CD14-positive monocyte (primary cell): ENCODE measurements around the gene TBX15. TPM values are rescaled to one million over a fixed set of nuclear protein-coding genes. Genes with fewer than 3 reads are reported as not detected.

Source experiments
- DNase-seq, 3 donors: peaks; one replicate each; pipeline ENCODE4 v3.0.0-alpha.2; 2011 to 2022
- H2AFZ ChIP-seq: 2 replicates; pipeline ENCODE4 v1.6.0; 2012; ENCODE audit warnings: mild to moderate bottlenecking, low read depth, low read length, inconsistent platforms; ENCODE audit not compliant: insufficient read depth, poor library complexity, severe bottlenecking
- H3K27ac ChIP-seq, 2 donors: 1 replicate in 1 of 2; 2 replicates in 1 of 2; pipeline ENCODE4 v1.5.1; 2012 to 2013; ENCODE audit warnings: low read length in 2 of 2, control low read depth in 1 of 2, inconsistent platforms in 1 of 2, low read depth in 1 of 2, mild to moderate bottlenecking in 1 of 2
- H3K27me3 ChIP-seq, 2 donors: one replicate each; pipeline versions ENCODE4 v1.6.0 to v1.6.1; 2011 to 2013; ENCODE audit warnings: low read length in 2 of 2; ENCODE audit not compliant: control insufficient read depth in 2 of 2, insufficient read depth in 2 of 2
- H3K36me3 ChIP-seq, 2 donors: replicated peaks in 1 of 2; 1 replicate in 1 of 2; 2 replicates in 1 of 2; pipeline versions ENCODE4 v1.5.1 to v1.6.1; 2012 to 2013; ENCODE audit warnings: low read length in 2 of 2, control low read depth in 1 of 2, inconsistent platforms in 1 of 2, mild to moderate bottlenecking in 1 of 2; ENCODE audit not compliant: insufficient read depth in 2 of 2, control insufficient read depth in 1 of 2
- H3K4me1 ChIP-seq, 2 donors: 1 replicate in 1 of 2; 2 replicates in 1 of 2; pipeline versions ENCODE4 v1.5.1 to v1.6.1; 2012 to 2013; ENCODE audit warnings: low read length in 2 of 2, control low read depth in 1 of 2, inconsistent platforms in 1 of 2, mild to moderate bottlenecking in 1 of 2, moderate library complexity in 1 of 2; ENCODE audit not compliant: insufficient read depth in 2 of 2, control insufficient read depth in 1 of 2
- H3K4me2 ChIP-seq: replicated peaks from 2 replicates; pipeline ENCODE3; 2012; ENCODE audit warnings: low read length, moderate library complexity, mild to moderate bottlenecking; ENCODE audit not compliant: poor library complexity, severe bottlenecking; ENCODE audit errors: extremely low read depth
- H3K4me3 ChIP-seq, 3 experiments: fragments of 200-600 bp in 1 of 3; sonication (generic) in 1 of 3; replicated peaks in 1 of 3; 1 replicate in 2 of 3; 2 replicates in 1 of 3; pipeline ENCODE4 v1.5.1; 2011 to 2013; ENCODE audit warnings: low read length in 3 of 3, mild to moderate bottlenecking in 3 of 3, control low read depth in 2 of 3, low read depth in 2 of 3, inconsistent platforms in 1 of 3, moderate library complexity in 1 of 3
- H3K79me2 ChIP-seq: 2 replicates; pipeline ENCODE4 v1.6.0; 2012; ENCODE audit warnings: mild to moderate bottlenecking, control low read depth, inconsistent platforms, low read length, moderate library complexity; ENCODE audit not compliant: insufficient read depth
- H3K9ac ChIP-seq: 2 replicates; pipeline ENCODE4 v1.6.0; 2017; ENCODE audit warnings: low read length, mild to moderate bottlenecking; ENCODE audit not compliant: insufficient read depth, poor library complexity, severe bottlenecking
- H3K9me3 ChIP-seq, 2 donors: replicated peaks in 1 of 2; 1 replicate in 1 of 2; 2 replicates in 1 of 2; pipeline versions ENCODE4 v1.5.1 to v1.6.1; 2012 to 2013; ENCODE audit warnings: low read length in 2 of 2, control low read depth in 1 of 2; ENCODE audit not compliant: control insufficient read depth in 1 of 2, insufficient read depth in 1 of 2
- H4K20me1 ChIP-seq: 2 replicates; pipeline ENCODE4 v1.6.0; 2012; ENCODE audit warnings: mild to moderate bottlenecking, low read length, control low read depth, moderate library complexity; ENCODE audit not compliant: insufficient read depth
- H3K27ac Mint-ChIP-seq, 7 donors: one replicate each; pipeline ENCODE4 v1.8.0; 2020; ENCODE audit warnings: mild to moderate bottlenecking in 7 of 7, mixed read lengths in 7 of 7, moderate library complexity in 6 of 7, inconsistent platforms in 2 of 7
- H3K27me3 Mint-ChIP-seq, 3 donors: one replicate each; pipeline ENCODE4 v1.8.0; 2021 to 2022; ENCODE audit warnings: low read depth in 3 of 3, mild to moderate bottlenecking in 3 of 3, mixed read lengths in 3 of 3, moderate library complexity in 3 of 3, inconsistent platforms in 1 of 3
- H3K36me3 Mint-ChIP-seq, 2 donors: one replicate each; pipeline ENCODE4 v1.8.0; 2020; ENCODE audit warnings: mixed read lengths in 2 of 2, inconsistent platforms in 1 of 2, mild to moderate bottlenecking in 1 of 2
- H3K4me1 Mint-ChIP-seq: one replicate; pipeline ENCODE4 v1.8.0; 2020; ENCODE audit warnings: mild to moderate bottlenecking, mixed read lengths
- H3K4me3 Mint-ChIP-seq, 2 donors: one replicate each; pipeline ENCODE4 v1.8.0; 2020; ENCODE audit warnings: mild to moderate bottlenecking in 2 of 2, mixed read lengths in 2 of 2, moderate library complexity in 1 of 2
- H3K9me3 Mint-ChIP-seq, 7 donors: one replicate each; pipeline ENCODE4 v1.8.0; 2020 to 2022; ENCODE audit warnings: mixed read lengths in 7 of 7, mild to moderate bottlenecking in 6 of 7, moderate library complexity in 6 of 7, inconsistent platforms in 2 of 7
- CTCF ChIP-seq: fragments of 200-600 bp; IDR thresholded peaks from one replicate; pipeline ENCODE4 v1.8.0; 2022; ENCODE audit warnings: antibody characterized with exemption, mild to moderate bottlenecking
- WGBS: methylation state at CpG from one replicate; pipeline ENCODE4 v1.1.5; 2013; ENCODE audit warnings: missing lambda C conversion rate; ENCODE audit not compliant: insufficient coverage; 5-methylcytosine and 5-hydroxymethylcytosine counted together
- intact Hi-C, 2 donors: fragments of 100-400 bp; cut with micrococcal nuclease; formaldehyde crosslinking; loops; one replicate each; pipeline versions ENCODE4 v1.15.0 to v1.15.1; 2023
- polyA plus RNA-seq, 3 donors: library from polyadenylated mRNA; depleted of rRNA in 1 of 3; unstranded in 2 of 3; stranded (reverse) in 1 of 3; fragments of 300-500 nt in 2 of 3; fragments of >200 nt in 1 of 3; fragmentation: Illumina TruSeq in 2 of 3; gene quantifications; 1 replicate in 2 of 3; 2 replicates in 1 of 3; pipeline ENCODE4 v1.2.3, GENCODE V29; 2012 to 2021

The TBX15 gene
- polyA plus RNA-seq, 3 donors: not detected

GRCh38 chr1:118949315-118949714, 38.8 kb downstream of the TBX15 start:
- WGBS: 100% methylated on average over 1 of the region's 2 CpGs
- peaks cover 0 to 4% (median 0%) of the 10 kb centered on the region in 3 donors for H3K27me3 Mint-ChIP-seq
- Histone ChIP-seq H3K9me3 (no peaks in the 10 kb centered on the region), H2AFZ (no peak overlapping the region), H3K36me3 (no peaks in the 10 kb centered on the region), H3K9ac (no peak overlapping the region), H4K20me1 (no peaks in the 10 kb centered on the region), H3K4me3 (no peak overlapping the region), H3K79me2 (no peaks in the 10 kb centered on the region), H3K4me1 (no peaks in the 10 kb centered on the region), H3K4me2 (no peak overlapping the region), H3K27me3 (no peaks in the 10 kb centered on the region), H3K27ac (no peak overlapping the region)
- no peak overlapping the region for H3K27ac Mint-ChIP-seq
- H3K9me3 Mint-ChIP-seq: peaks cover 0 to 8% (median 0%) of the 10 kb centered on the region in 7 donors
- intact Hi-C loops: no loop called here
- TF ChIP-seq CTCF: no peak
- H3K36me3 Mint-ChIP-seq: no peaks in the 10 kb centered on the region
- no peak overlapping the region for H3K4me3 Mint-ChIP-seq
- no peaks in the 10 kb centered on the region for H3K4me1 Mint-ChIP-seq
- no peak for DNase-seq

DNA sequence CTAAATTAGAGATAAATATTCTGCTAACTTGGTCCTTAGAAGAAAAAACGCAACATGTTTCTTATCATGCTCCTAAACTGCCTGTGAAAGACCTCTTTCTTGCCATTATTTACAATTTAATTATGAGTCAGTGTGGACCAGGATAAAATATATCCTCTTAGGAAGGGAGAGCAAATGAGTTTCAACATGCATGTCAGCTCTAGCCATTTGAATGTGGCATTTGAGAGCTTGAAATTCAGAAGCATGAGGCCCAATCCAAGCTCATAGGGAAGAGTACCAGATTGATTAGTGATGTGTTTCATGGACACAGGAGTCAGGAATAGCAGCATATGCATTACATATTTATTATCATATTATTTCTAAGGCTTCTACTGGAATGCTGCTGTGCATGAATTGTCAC, 39.3 kb downstream of the TBX15 start:
- Mint-ChIP-seq H3K4me3 (no peak overlapping the region), H3K9me3 (peaks cover 0 to 8% (median 0%) of the 10 kb centered on the region in 7 donors), H3K4me1 (no peaks in the 10 kb centered on the region), H3K27me3 (peaks cover 0 to 4% (median 0%) of the 10 kb centered on the region in 3 donors), H3K36me3 (no peaks in the 10 kb centered on the region), H3K27ac (no peak overlapping the region)
- H3K79me2 ChIP-seq: no peaks in the 10 kb centered on the region
- no peaks in the 10 kb centered on the region for H3K9me3 ChIP-seq
- DNase-seq: no peak
- no peaks in the 10 kb centered on the region for H3K36me3 ChIP-seq
- no peak overlapping the region for H3K4me3 ChIP-seq
- H3K9ac ChIP-seq: no peak overlapping the region
- no peaks in the 10 kb centered on the region for H4K20me1 ChIP-seq
- no peak overlapping the region for H2AFZ ChIP-seq
- H3K4me1 ChIP-seq: no peaks in the 10 kb centered on the region
- no peaks in the 10 kb centered on the region for H3K27me3 ChIP-seq
- H3K27ac ChIP-seq: no peak overlapping the region
- intact Hi-C loops: no loop called here
- no peak for TF ChIP-seq CTCF
- no CpG with 5 or more reads among the region's 1 CpG for WGBS
- H3K4me2 ChIP-seq: no peak overlapping the region
